GM18873 (cell line): Measurements from ENCODE around the gene ACSM5.

Experiments used
- ATAC-seq: cut with Tn5 transposase; IDR thresholded peaks from one replicate; pipeline ENCODE4 v1.9.1; 2021; ENCODE audit warnings: mild to moderate bottlenecking, moderate library complexity, moderate number of reproducible peaks; ENCODE audit not compliant: unreplicated experiment, low FRiP score

Gene ACSM5, protein sequence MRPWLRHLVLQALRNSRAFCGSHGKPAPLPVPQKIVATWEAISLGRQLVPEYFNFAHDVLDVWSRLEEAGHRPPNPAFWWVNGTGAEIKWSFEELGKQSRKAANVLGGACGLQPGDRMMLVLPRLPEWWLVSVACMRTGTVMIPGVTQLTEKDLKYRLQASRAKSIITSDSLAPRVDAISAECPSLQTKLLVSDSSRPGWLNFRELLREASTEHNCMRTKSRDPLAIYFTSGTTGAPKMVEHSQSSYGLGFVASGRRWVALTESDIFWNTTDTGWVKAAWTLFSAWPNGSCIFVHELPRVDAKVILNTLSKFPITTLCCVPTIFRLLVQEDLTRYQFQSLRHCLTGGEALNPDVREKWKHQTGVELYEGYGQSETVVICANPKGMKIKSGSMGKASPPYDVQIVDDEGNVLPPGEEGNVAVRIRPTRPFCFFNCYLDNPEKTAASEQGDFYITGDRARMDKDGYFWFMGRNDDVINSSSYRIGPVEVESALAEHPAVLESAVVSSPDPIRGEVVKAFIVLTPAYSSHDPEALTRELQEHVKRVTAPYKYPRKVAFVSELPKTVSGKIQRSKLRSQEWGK

GRCh38 chr16:20409398-20410120 is at the start of gene ACSM5:
Gene ACSM5, plus strand, starts transcription at chr16:20409534. Its CDS starts 1,951 bp downstream, at chr16:20411485.
- ATAC-seq = no peak

DNA sequence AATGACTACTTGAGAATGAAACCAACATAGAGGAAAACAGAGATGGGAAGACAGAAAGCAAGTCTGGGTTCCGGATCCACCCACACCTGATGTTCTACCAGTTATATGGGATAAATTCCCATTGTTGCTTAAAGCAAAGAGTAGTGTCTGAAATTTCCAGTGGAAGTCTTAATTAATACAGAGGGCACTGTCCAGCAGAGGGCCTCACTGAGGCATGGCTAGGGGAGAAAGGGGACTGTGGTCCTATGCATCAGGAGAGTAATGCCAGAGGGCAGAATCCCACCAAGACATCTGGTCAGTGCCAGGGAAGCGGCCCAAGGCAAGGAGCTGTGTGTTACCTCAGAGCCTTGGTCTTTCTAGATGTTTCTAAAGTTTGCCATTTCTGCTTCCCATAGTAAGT is 49.3 kb upstream of the ACSM5 start:
- no peak for ATAC-seq

GRCh38 chr16:20363191-20363590 is 46.1 kb upstream of the ACSM5 start:
- ATAC-seq = no peak

DNA sequence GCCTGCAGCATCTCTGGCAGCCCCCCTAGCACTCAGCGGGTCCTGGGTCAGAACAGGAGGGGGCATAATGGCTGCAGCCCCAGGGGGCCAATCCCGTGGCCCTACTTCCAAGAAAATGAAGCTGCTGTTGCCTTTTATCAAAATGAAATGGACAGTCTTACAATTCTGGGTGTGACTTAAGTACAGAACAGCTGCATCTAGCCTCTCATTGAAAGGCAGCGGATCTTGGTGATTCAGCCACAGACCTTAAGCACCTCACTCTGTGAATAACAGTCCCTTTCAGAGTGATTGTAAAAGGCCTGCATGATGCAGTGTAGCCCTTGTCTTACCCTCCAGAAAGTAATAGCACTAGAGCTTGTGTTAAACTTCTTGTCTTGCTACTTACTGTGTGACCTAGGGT is 45.3 kb upstream of the ACSM5 start:
- no peak for ATAC-seq

GRCh38 chr16:20369452-20370054 is 39.8 kb upstream of the ACSM5 start:
- no peak for ATAC-seq

DNA sequence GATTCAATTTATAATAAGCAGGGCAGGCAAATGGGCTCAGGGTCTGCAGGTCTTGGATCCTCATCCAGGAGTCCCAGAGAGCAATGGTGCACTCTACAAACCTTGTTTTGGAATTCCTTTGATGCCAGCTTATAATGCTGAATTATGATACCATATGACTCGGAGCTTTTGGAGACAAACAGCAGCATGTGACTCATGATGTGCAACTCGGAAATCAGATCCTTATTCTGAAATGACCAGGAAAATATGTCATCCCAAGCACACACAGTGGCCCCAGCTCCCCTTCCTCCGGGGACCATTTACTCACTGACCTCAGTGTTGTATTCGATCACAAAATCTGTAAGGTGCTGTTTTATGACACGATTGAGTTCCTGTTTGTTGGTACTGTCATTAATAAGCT is 36.6 kb upstream of the ACSM5 start:
- no peak for ATAC-seq

DNA sequence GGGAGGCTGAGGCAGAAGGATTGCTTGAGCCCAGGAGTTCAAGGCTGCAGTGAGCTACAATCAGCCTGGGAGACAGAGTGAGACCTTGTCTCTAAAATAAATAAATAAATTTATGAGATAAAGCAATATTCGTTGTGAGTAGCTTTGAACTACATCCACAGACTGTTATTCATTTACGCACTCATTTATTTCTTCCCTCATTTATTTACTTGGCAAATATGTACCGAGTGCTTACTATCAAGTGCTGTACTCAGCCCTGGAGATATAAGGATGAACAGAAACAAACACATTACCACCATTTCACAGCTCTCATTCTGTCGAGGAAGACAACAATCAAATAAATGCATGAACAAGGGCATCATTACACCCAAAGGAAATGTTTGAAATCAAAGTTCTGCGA is 32.2 kb upstream of the ACSM5 start:
- ATAC-seq = no peak

DNA sequence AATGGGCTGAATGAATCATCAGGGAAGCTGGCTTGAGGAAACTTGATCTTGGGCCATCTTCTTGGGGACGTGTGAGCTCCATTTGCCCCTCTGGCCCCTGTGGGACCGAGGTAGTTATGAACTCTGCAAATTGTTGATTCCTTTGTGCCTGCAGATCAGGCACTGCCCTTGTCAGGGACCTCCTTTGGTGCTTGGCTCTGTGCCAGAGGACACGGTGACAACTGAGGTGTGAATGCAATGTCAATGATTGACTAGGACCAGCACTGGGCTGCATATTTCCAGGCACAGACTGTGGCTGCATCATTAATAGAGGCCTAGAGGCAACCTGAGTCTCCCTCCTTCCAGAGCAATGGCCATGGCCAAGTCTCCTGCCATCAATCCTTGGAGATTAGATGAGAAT is 28.6 kb upstream of the ACSM5 start:
- ATAC-seq = no peak

- ATAC-seq = no peak
Observed at GRCh38 chr16:20382202-20382948, 27.0 kb upstream of the ACSM5 start.

DNA sequence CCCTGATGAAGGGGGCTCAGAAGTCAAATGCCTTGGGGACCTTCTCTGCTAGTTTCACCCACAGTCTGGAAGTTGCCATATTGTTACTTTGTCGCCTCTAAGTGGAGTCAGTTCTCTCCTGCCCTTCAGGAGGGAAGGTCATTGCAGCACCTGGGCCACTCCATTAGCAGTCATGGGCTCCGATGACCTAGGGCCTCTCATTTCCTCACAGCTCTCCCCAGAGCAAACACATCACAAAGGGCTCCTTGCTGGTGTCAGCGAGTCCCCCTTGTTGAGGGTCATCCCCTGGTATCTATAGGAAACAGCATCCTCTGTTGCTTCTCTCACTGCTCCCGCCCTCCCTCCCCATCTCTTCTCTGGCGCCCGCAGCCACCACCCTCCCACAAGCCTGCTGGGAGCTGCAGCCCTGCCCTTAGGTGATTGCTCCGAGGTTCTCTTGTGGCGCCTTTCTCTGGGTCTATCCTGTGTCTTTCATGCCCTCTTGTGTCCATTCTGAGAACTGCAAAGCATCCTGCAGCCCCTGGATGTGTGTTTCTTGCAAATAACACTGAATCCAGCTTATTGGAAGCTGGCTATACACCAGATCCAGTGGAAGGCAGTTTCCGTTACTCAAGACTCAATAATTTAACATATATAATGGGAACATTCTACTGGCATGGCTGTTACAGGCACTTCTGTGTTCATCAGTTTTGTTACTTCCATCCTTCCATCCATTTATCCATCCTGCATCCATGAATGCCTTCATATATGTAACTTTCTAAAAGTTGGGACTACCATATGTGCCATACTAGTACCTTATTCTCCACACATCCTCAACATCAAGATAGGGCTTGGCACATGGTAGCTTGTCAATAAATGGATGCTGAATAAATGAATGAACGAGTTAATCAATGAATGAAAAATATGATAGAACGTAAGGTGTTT is 26.0 kb upstream of the ACSM5 start:
- ATAC-seq = no peak

DNA sequence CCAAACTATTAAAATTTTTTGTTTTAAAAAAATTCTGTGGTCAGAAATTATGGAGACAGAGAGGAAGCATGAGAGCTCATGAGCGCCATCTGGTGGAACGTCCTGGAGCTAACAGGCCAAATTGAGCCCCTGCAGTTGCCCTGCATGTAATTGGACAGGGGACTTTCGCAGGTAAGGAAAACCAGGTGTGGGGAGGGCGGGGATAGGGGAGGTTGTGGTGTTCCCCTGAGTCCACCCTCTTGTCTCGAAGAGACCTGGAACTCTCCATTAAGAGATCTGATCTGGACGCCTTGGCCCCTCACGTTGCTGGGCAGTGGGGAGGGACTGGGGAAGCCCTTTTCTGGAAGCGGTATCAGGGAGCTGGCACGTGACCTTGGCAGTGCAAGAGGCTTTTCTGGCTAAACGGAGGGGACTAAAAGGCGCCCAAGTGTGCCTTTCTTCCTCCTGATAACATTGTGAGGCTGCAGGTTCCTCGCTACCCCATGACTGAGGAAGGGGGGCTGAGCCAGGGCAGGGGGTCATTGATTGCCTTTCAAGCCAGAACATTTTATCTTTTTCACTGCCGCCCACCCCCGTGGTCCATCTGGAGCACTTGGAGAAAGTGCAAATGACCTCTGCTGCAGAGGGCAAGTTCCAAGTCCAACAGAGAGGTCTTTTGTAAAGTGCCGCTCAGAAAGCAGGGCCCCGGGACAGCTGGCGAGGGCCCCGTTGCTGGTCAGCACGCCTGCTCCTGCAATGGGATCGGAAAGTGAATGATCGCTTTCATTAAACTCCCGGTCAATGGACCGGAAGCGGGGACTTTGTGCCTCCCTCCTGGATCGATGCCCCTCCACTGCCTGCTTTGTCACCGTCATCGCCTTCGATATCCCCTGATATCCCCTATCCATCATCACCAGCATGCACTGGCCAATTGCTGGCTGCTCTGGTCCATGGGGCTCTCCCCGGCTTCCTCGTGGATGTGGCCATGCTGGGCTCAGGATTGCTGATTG is 23.2 kb upstream of the ACSM5 start:
- no peak for ATAC-seq

DNA sequence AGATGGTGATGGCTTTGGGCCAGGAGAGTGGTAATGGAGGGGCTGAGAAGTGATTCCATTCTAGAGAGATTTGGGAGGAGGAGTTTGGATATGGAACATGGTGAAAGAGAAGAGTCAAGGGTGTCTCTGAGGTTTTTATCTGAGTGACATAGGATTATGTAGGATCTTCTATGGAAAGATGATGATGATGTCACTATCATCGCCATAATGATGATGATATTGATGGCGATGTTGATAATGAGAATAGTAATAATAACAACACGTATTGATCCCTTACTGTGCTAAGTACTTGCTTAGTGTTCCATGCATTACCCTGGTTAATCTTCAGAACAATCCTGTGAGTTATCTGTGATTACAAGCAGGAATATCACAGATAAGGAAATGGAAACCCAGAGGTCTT is 21.4 kb upstream of the ACSM5 start:
- ATAC-seq = no peak

GRCh38 chr16:20388854-20389253 is 20.5 kb upstream of the ACSM5 start:
- ATAC-seq = no peak

DNA sequence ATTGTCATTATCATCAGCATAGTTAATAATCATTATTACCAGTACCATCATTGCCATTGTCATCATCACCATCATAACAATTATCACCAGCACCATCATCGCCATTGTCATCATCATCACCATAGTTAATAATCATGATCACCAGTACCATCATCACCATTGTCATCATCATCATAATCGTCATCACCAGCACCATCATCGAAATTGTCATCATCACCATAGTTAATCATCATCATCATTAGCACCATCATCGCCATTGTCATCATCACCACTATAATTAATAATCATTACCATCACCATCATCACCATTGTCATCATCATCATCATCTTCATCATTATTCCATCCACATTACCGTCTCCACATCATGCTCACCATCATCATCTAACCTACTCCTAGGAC is 18.3 kb upstream of the ACSM5 start:
- no peak for ATAC-seq

GRCh38 chr16:20393801-20394577 is 15.3 kb upstream of the ACSM5 start:
- ATAC-seq = no peak

- ATAC-seq = no peak
Observed at GRCh38 chr16:20395946-20396345, 13.4 kb upstream of the ACSM5 start.

DNA sequence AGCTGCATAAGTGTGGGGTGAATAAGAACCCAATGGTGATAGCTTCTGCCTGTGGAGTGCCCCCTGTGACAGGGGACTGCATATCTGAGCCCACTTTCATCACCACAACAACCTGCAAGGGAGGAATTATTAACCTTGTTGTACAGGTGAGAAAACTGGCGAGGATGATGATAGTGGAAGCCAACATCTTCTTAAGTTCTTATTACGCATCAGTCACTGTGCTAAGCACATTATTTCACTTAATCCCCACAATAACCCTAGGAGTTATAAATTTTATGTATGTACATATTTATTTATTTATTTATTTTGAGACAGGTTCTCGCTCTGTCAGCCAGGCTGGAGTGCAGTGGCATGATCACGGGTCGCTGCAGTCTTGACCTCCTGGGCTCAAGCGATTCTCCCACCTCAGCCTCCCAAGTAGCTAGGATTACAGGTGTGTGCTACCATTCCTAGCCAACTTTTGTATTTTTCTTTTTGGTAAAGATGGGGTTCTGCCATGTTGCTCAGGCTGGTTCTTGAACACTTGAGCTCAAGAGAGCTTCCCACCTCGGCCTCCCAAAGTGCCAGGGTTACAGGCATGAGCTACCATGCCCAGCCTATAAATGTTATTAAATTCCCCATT is 12.4 kb upstream of the ACSM5 start:
- ATAC-seq = no peak
